Neural crest cell (in vitro differentiated cells): ENCODE results near the gene NME3. TPM values are rescaled to one million over a fixed set of nuclear protein-coding genes. Genes with fewer than 3 reads are reported as not detected.

ENCODE experiments used
- DNase-seq: peaks from one replicate; pipeline ENCODE4 v3.0.0; 2021; ENCODE audit warnings: low read depth, mixed read lengths, low spot score
- H3K27ac Mint-ChIP-seq: one replicate; pipeline ENCODE4 v1.8.0; 2021; ENCODE audit warnings: mild to moderate bottlenecking, mixed read lengths; ENCODE audit not compliant: unreplicated experiment
- H3K27me3 Mint-ChIP-seq: 2 replicates; pipeline ENCODE4 v1.8.0; 2021; ENCODE audit warnings: low read depth, mild to moderate bottlenecking, mixed read lengths
- H3K36me3 Mint-ChIP-seq: 2 replicates; pipeline ENCODE4 v1.8.0; 2021; ENCODE audit warnings: low read depth, mild to moderate bottlenecking, mixed read lengths
- H3K4me1 Mint-ChIP-seq: 2 replicates; pipeline ENCODE4 v1.8.0; 2021; ENCODE audit warnings: mixed read lengths
- H3K4me3 Mint-ChIP-seq: one replicate; pipeline ENCODE4 v1.8.0; 2021; ENCODE audit warnings: mild to moderate bottlenecking, mixed read lengths
- H3K9me3 Mint-ChIP-seq: 2 replicates; pipeline ENCODE4 v1.8.0; 2021; ENCODE audit warnings: mixed read lengths
- total RNA-seq: library from RNA; stranded (reverse); gene quantifications from 2 replicates; pipeline ENCODE4 v1.2.1, GENCODE V29; 2021
- TF ChIP-seq, protein P1 (sequence below): fragments of 200-600 bp; sonication (generic); conservative IDR thresholded peaks from 2 replicates; pipeline ENCODE4 v1.5.0; 2021; ENCODE audit warnings: antibody characterized with exemption, mild to moderate bottlenecking

Gene NME3
- total RNA-seq, 1 donor from 2014 or later, result 35.0 TPM

DNA sequence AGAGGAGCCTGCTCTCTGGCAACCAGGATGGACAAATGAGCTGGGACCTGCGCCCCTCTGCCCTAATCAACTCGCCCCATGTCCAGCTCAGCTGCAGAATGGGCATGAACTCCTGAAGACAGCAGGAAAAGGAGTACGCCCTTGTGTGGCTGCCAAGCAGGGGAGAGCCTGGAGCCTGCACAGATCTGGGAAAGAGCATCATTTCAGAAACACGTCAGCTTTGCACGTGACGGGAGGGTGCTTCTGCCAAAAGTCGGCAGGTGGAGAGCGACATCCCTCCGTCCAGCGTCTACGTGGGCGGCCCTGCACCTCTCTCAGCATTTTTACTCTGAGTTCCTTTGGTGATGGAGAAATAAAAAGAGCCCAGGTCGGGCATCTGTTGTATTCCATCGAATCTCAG lies 18.5 kb downstream of the NME3 start:
- DNase-seq, result no peak
- no peaks in the 10 kb centered on the region for H3K4me1 Mint-ChIP-seq
- no peaks in the 10 kb centered on the region for H3K36me3 Mint-ChIP-seq
- H3K9me3 Mint-ChIP-seq, result no peaks in the 10 kb centered on the region
- H3K27me3 Mint-ChIP-seq, result no peaks in the 10 kb centered on the region
- no peak overlapping the region for H3K4me3 Mint-ChIP-seq
- TF ChIP-seq, protein P1, sequence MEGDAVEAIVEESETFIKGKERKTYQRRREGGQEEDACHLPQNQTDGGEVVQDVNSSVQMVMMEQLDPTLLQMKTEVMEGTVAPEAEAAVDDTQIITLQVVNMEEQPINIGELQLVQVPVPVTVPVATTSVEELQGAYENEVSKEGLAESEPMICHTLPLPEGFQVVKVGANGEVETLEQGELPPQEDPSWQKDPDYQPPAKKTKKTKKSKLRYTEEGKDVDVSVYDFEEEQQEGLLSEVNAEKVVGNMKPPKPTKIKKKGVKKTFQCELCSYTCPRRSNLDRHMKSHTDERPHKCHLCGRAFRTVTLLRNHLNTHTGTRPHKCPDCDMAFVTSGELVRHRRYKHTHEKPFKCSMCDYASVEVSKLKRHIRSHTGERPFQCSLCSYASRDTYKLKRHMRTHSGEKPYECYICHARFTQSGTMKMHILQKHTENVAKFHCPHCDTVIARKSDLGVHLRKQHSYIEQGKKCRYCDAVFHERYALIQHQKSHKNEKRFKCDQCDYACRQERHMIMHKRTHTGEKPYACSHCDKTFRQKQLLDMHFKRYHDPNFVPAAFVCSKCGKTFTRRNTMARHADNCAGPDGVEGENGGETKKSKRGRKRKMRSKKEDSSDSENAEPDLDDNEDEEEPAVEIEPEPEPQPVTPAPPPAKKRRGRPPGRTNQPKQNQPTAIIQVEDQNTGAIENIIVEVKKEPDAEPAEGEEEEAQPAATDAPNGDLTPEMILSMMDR, result no peak
- H3K27ac Mint-ChIP-seq, result no peak overlapping the region

DNA sequence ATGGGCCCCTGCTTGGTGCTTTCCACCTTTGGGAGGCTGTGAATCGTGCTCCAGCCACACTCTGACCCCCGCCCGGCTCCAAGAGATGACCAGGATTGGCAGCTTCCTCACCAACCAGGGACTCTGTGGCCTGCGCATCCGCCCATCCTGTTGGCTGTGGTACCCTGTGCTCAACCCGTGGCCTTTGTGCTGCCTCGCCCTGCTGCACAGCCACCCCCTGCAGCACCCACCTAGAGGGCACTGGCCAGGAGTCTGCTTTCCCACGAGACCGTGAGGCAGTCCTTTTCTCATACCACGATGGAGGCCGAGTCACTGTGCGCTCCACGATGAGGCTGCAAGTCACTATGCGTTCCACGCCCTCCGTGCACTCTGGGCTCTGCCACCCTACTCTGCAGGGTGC lies 19.4 kb downstream of the NME3 start:
- H3K4me1 Mint-ChIP-seq, result no peaks in the 10 kb centered on the region
- no peaks in the 10 kb centered on the region for H3K9me3 Mint-ChIP-seq
- no peaks in the 10 kb centered on the region for H3K36me3 Mint-ChIP-seq
- H3K4me3 Mint-ChIP-seq, result no peak overlapping the region
- H3K27ac Mint-ChIP-seq, result no peak overlapping the region
- DNase-seq, result no peak
- H3K27me3 Mint-ChIP-seq, result no peaks in the 10 kb centered on the region
- TF ChIP-seq, protein P1, result no peak

DNA sequence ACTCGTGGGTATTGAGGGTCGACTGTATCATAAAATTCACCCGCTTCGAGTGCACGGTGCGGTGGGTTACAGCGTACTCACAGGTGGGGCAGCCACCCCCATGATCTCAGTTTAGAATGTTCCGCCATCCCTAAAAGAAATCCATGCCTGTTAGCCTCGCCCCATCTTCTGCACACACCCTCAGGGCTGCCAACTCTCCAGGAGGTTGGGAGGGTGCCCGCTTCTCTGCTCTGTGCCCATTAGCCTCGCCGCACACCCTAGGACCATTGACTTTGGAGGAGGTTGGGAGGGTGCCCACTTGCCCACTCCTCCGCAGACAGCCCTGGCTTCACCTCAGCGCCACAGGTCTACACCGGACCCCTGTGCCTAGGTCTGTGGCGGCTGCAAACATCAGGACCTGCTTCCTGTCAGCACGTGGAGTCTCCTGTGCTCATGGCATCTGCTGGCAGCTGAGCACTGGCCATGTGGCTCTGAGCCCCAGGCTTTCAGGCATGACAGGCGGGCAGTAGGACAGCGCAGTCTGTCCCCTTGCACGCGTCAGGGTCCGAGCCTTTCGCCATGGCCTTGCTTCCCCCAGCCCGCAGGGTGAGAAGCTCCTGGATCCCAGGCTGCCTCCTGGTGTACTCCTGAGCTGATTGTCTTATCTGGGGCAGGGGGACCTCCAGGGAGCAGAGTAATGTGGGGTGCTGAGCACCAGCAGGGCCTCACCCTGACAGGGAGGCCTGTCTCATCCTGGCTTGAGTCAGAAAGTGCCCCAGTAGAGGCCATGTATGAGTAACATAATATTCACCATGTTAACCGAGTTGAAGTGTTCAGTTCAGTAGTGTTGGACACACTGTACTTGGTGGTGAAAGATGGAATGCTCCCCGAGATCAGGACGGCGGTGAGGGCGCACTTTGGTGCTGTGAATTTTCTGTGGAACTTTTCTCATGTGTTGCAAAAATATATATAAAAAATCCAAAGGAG lies 21.9 kb downstream of the NME3 start:
- no peaks in the 10 kb centered on the region for H3K36me3 Mint-ChIP-seq
- H3K9me3 Mint-ChIP-seq, result no peaks in the 10 kb centered on the region
- H3K27ac Mint-ChIP-seq, result no peak overlapping the region
- H3K27me3 Mint-ChIP-seq, result no peaks in the 10 kb centered on the region
- DNase-seq, result no peak
- TF ChIP-seq, protein P1, result no peak
- no peak overlapping the region for H3K4me3 Mint-ChIP-seq
- no peaks in the 10 kb centered on the region for H3K4me1 Mint-ChIP-seq

DNA sequence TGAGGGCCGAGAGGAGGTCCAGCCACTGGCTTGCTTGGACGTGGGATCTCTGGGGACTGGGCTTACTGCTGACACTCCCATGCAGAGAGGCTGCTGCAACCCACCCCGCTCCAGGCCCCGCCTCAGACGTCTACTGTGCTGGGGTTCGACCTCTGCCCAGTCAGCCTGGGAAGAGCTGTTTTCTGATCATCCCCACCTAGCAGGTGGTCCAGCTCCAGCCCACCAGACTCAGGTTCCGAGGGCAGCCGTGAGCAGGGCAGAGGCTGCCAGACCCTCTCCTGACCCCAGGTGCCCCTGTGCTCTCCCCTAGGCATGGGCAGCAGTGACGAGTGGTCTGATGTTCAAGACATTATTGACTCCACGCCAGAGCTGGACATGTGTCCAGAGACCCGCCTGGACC lies 23.4 kb downstream of the NME3 start:
- no peaks in the 10 kb centered on the region for H3K27me3 Mint-ChIP-seq
- no peak for DNase-seq
- H3K4me1 Mint-ChIP-seq, result no peaks in the 10 kb centered on the region

DNA sequence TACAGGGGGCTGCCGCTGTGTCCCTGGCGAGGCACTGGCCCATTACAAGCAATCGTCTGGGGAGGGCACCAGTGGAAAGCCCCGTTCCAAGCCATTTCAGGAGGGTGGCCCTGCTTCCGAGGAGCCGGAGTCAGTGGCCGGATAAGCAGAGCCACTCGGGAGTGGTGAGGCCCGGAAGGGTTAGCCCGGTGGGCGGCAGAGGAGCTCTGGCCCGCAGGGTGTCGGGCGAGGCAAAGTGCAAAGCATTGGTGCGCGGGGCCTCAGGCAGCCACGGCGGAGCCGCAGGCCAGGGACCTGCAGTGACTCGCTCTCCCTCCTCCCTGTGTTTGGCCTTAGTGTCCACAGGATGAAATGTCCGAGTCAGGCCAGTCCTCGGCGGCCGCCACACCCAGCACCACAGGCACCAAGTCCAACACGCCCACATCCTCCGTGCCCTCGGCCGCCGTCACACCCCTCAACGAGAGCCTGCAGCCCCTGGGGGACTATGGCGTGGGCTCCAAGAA lies 24.6 kb downstream of the NME3 start:
- H3K36me3 Mint-ChIP-seq, result no peaks in the 10 kb centered on the region
- H3K27ac Mint-ChIP-seq, result no peak overlapping the region
- TF ChIP-seq, protein P1, result no peak
- H3K27me3 Mint-ChIP-seq, result no peaks in the 10 kb centered on the region
- H3K4me1 Mint-ChIP-seq, result no peaks in the 10 kb centered on the region
- DNase-seq, result no peak
- no peak overlapping the region for H3K4me3 Mint-ChIP-seq
- no peaks in the 10 kb centered on the region for H3K9me3 Mint-ChIP-seq

More for the DNA sequence above, 23.4 kb downstream of the NME3 start:
- H3K27ac Mint-ChIP-seq, result no peak overlapping the region
- H3K36me3 Mint-ChIP-seq, result no peaks in the 10 kb centered on the region
- H3K4me3 Mint-ChIP-seq, result no peak overlapping the region
- H3K9me3 Mint-ChIP-seq, result no peaks in the 10 kb centered on the region
- TF ChIP-seq, protein P1, result no peak
